ENCODE measurements around the gene ACTR5. TPM values are rescaled to one million over a fixed set of nuclear protein-coding genes. Genes with fewer than 3 reads are reported as not detected.

Gene ACTR5
- total RNA-seq, 1 experiment from 2014 or later, result 14.1 TPM

DNA sequence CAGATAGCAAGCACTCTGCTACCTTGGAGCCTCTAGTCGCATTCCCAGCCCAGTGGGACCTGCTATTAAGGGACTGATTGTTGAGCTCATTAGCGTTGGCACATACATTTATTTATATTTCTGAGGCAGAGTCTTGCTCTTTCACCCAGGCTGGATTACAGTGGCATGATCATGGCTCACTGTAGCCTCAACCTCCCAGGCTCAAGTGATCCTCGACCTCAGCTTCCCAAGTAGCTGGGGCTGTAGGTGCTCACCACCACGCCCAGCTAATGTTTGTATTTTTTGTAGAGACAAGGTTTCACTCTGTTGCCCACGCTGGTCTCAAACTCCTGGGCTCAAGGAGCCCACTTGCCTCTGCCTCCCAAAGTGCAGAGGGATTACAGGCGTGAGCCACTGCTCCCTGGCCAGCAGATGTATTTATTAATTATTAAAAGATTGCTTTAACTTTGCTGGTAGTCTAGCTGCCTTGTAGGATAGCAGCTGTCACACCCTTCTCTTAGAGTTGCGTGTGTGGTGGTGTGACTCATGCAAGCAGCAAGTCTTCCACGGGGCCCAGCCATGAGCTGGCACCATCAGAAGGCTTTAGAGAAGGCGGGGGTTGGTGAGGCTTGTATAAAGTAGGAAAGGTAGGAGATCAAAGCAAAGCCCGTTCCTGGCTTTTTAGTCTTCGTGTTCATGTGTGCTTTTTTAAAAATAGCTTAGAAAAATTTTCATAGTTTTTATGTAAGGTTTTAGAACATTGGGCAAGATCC is 16.5 kb downstream of the ACTR5 start:
- no peak overlapping the region for H3T11ph ChIP-seq (ENCODE audit: low read length)
- no peaks in the 10 kb centered on the region for H3K9me3 ChIP-seq (ENCODE audit: control insufficient read depth, low read depth, low read length)
- H3K18ac ChIP-seq (ENCODE audit: insufficient read length, low read depth, low read length), result no peak overlapping the region
- Mint-ChIP-seq H3K27me3 (ENCODE audit: low read depth) (no peaks in the 10 kb centered on the region), H3K4me1 (peaks cover 2% of the 10 kb centered on the region in 2 experiments; a peak in 1 of 4 replicates), H3K4me3 (no peak overlapping the region), H3K27ac (no peak overlapping the region; a peak in 1 of 7 replicates), H3K9me3 (no peaks in the 10 kb centered on the region; a peak in 1 of 5 replicates), H3K36me3 (ENCODE audit: insufficient read depth in 1 of 3, low read depth in 3 of 3) (peaks cover 14 to 82% (median 56%) of the 10 kb centered on the region in 3 experiments; a peak in 6 of 7 replicates)
- no peaks in the 10 kb centered on the region for H3K4me1 ChIP-seq (ENCODE audit: insufficient read depth, low read length)
- H3K9ac ChIP-seq (ENCODE audit: extremely low read depth, insufficient read length, low read length), result no peak overlapping the region
- H2BK120ac ChIP-seq (ENCODE audit: low read depth, low read length, poor library complexity, severe bottlenecking), result no peak overlapping the region
- no peak overlapping the region for H2AFZ ChIP-seq (ENCODE audit: low read length)
- H2AK5ac ChIP-seq (ENCODE audit: insufficient read length, low read length), result no peak overlapping the region
- no peak for DNase-seq
- no peaks in the 10 kb centered on the region for H3K27me3 ChIP-seq (ENCODE audit: insufficient read depth, low read length)
- no peak overlapping the region for H2BK15ac ChIP-seq (ENCODE audit: low read depth, low read length)
- H2BK12ac ChIP-seq (ENCODE audit: insufficient read length, low read depth, low read length), result no peak overlapping the region
- TF ChIP-seq, protein P1, sequence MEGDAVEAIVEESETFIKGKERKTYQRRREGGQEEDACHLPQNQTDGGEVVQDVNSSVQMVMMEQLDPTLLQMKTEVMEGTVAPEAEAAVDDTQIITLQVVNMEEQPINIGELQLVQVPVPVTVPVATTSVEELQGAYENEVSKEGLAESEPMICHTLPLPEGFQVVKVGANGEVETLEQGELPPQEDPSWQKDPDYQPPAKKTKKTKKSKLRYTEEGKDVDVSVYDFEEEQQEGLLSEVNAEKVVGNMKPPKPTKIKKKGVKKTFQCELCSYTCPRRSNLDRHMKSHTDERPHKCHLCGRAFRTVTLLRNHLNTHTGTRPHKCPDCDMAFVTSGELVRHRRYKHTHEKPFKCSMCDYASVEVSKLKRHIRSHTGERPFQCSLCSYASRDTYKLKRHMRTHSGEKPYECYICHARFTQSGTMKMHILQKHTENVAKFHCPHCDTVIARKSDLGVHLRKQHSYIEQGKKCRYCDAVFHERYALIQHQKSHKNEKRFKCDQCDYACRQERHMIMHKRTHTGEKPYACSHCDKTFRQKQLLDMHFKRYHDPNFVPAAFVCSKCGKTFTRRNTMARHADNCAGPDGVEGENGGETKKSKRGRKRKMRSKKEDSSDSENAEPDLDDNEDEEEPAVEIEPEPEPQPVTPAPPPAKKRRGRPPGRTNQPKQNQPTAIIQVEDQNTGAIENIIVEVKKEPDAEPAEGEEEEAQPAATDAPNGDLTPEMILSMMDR (conservative IDR thresholded peaks at IDR 0.05), result no peak
- no peak overlapping the region for H3K23ac ChIP-seq (ENCODE audit: insufficient read length, low read depth, low read length)
- no peak overlapping the region for H3K56ac ChIP-seq (ENCODE audit: insufficient read length, low read depth, low read length)
- no peak overlapping the region for H2BK5ac ChIP-seq (ENCODE audit: insufficient read length, low read length)
- no peak overlapping the region for H3K14ac ChIP-seq (ENCODE audit: insufficient read depth, low read length)
- H3K23me2 ChIP-seq (ENCODE audit: insufficient read length, low read depth, low read length, poor library complexity, severe bottlenecking), result no peaks in the 10 kb centered on the region
- H4K91ac ChIP-seq (ENCODE audit: insufficient read length, low read depth, low read length), result no peak overlapping the region
- no peak overlapping the region for H3K4ac ChIP-seq (ENCODE audit: low read depth, low read length)
- H4K8ac ChIP-seq (replicated peaks; ENCODE audit: insufficient read length, low read depth, low read length), result no peak overlapping the region
- H3K79me2 ChIP-seq (ENCODE audit: insufficient read depth, low read length), result no peaks in the 10 kb centered on the region
- H3K27ac ChIP-seq (ENCODE audit: insufficient read length, low read depth, low read length), result no peak overlapping the region
- no peaks in the 10 kb centered on the region for H4K20me1 ChIP-seq (ENCODE audit: control insufficient read depth, insufficient read depth, insufficient read length)
- no CpG with 5 or more reads among the region's 11 CpGs for WGBS (ENCODE audit: extremely low coverage, insufficient read length, low lambda C conversion rate)
- no peak overlapping the region for H2BK20ac ChIP-seq (ENCODE audit: low read depth, low read length, poor library complexity, severe bottlenecking)
- H3K4me2 ChIP-seq (ENCODE audit: insufficient read depth, insufficient read length, low read length), result no peak overlapping the region
- H3K79me1 ChIP-seq (ENCODE audit: insufficient read depth, low read depth, low read length, poor library complexity, severe bottlenecking), result no peaks in the 10 kb centered on the region
- H4K5ac ChIP-seq (ENCODE audit: insufficient read length, low read depth, low read length), result no peak overlapping the region

All from H9 (cell line).